IPS-15b (cell line): ENCODE results near the gene CIDEA.

Experiments used
- H3K27me3 ChIP-seq: one replicate; pipeline ENCODE4 v1.6.1; 2013; ENCODE audit warnings: low read length; ENCODE audit not compliant: control insufficient read depth, insufficient read depth
- H3K36me3 ChIP-seq: one replicate; pipeline ENCODE4 v1.6.1; 2013; ENCODE audit warnings: low read length; ENCODE audit not compliant: control insufficient read depth, insufficient read depth
- H3K4me1 ChIP-seq: one replicate; pipeline ENCODE4 v1.6.1; 2013; ENCODE audit warnings: mild to moderate bottlenecking, low read length; ENCODE audit not compliant: control insufficient read depth, insufficient read depth
- H3K4me3 ChIP-seq: one replicate; pipeline ENCODE4 v1.5.1; 2013; ENCODE audit warnings: low read depth, low read length
- H3K9ac ChIP-seq: one replicate; pipeline ENCODE4 v1.6.1; 2013; ENCODE audit warnings: low read depth, mild to moderate bottlenecking, low read length
- H3K9me3 ChIP-seq: one replicate; pipeline ENCODE4 v1.6.1; 2013; ENCODE audit warnings: mild to moderate bottlenecking, low read length; ENCODE audit not compliant: control insufficient read depth, insufficient read depth

The CIDEA gene

GRCh38 chr18:12317664-12318333 lies 63.6 kb downstream of the CIDEA start:
- H3K27me3 ChIP-seq: no peaks in the 10 kb centered on the region
- H3K4me3 ChIP-seq: no peak overlapping the region
- H3K4me1 ChIP-seq: peaks cover 2% of the 10 kb centered on the region
- peaks cover 8% of the 10 kb centered on the region for H3K36me3 ChIP-seq
- no peak overlapping the region for H3K9ac ChIP-seq
- no peaks in the 10 kb centered on the region for H3K9me3 ChIP-seq

- no peak overlapping the region for H3K4me3 ChIP-seq
- no peaks in the 10 kb centered on the region for H3K9me3 ChIP-seq
- H3K36me3 ChIP-seq: peaks cover 8% of the 10 kb centered on the region
- H3K9ac ChIP-seq: no peak overlapping the region
- no peaks in the 10 kb centered on the region for H3K27me3 ChIP-seq
- H3K4me1 ChIP-seq: peaks cover 1% of the 10 kb centered on the region
Observed at GRCh38 chr18:12318334-12318697, 64.2 kb downstream of the CIDEA start.

GRCh38 chr18:12318857-12319256 lies 64.7 kb downstream of the CIDEA start:
- H3K9ac ChIP-seq: no peak overlapping the region
- peaks cover 8% of the 10 kb centered on the region for H3K36me3 ChIP-seq
- H3K4me3 ChIP-seq: no peak overlapping the region

GRCh38 chr18:12321333-12321732 lies 67.2 kb downstream of the CIDEA start:
- Histone ChIP-seq H3K9ac (no peak overlapping the region), H3K36me3 (peaks cover 20% of the 10 kb centered on the region), H3K4me1 (no peaks in the 10 kb centered on the region)

More at GRCh38 chr18:12318857-12319256, 64.7 kb downstream of the CIDEA start:
- Histone ChIP-seq H3K27me3 (no peaks in the 10 kb centered on the region), H3K9me3 (no peaks in the 10 kb centered on the region), H3K4me1 (no peaks in the 10 kb centered on the region)

GRCh38 chr18:12324991-12325725 lies 71.0 kb downstream of the CIDEA start:
- H3K4me3 ChIP-seq: no peak overlapping the region
- H3K4me1 ChIP-seq: peaks cover 8% of the 10 kb centered on the region
- no peaks in the 10 kb centered on the region for H3K27me3 ChIP-seq
- no peaks in the 10 kb centered on the region for H3K9me3 ChIP-seq
- H3K9ac ChIP-seq: no peak overlapping the region
- H3K36me3 ChIP-seq: peaks cover 43% of the 10 kb centered on the region

More at GRCh38 chr18:12321333-12321732, 67.2 kb downstream of the CIDEA start:
- H3K4me3 ChIP-seq: no peak overlapping the region
- no peaks in the 10 kb centered on the region for H3K9me3 ChIP-seq
- H3K27me3 ChIP-seq: no peaks in the 10 kb centered on the region

- no peak overlapping the region for H3K4me3 ChIP-seq
- H3K9me3 ChIP-seq: no peaks in the 10 kb centered on the region
- peaks cover 8% of the 10 kb centered on the region for H3K4me1 ChIP-seq
- H3K36me3 ChIP-seq: peaks cover 44% of the 10 kb centered on the region
- no peaks in the 10 kb centered on the region for H3K27me3 ChIP-seq
- H3K9ac ChIP-seq: no peak overlapping the region
Observed at GRCh38 chr18:12325726-12326245, 71.6 kb downstream of the CIDEA start.

GRCh38 chr18:12326711-12327460 lies 72.7 kb downstream of the CIDEA start:
- Histone ChIP-seq H3K36me3 (peaks cover 44% of the 10 kb centered on the region), H3K9ac (no peak overlapping the region), H3K4me3 (no peak overlapping the region), H3K9me3 (no peaks in the 10 kb centered on the region), H3K27me3 (no peaks in the 10 kb centered on the region), H3K4me1 (peaks cover 8% of the 10 kb centered on the region)
